H9 (cell line): ENCODE data around the gene OGFOD2. TPM values are rescaled to one million over a fixed set of nuclear protein-coding genes. Genes with fewer than 3 reads are reported as not detected.

Experiments
- DNase-seq: peaks from one replicate; pipeline ENCODE4 v3.0.0-alpha.2; 2017
- H2AFZ ChIP-seq: one replicate; pipeline ENCODE4 v1.6.1; 2013; ENCODE audit warnings: mild to moderate bottlenecking, low read length, control low read depth, moderate library complexity
- H2AK5ac ChIP-seq: 2 replicates; pipeline ENCODE4 v1.6.1; 2013; ENCODE audit warnings: low read length, control low read depth, mixed read lengths; ENCODE audit not compliant: insufficient read length
- H2BK120ac ChIP-seq: one replicate; pipeline ENCODE4 v1.6.1; 2013; ENCODE audit warnings: low read depth, mild to moderate bottlenecking, low read length, control low read depth, inconsistent platforms; ENCODE audit not compliant: poor library complexity, severe bottlenecking
- H2BK12ac ChIP-seq: 2 replicates; pipeline ENCODE4 v1.6.1; 2013; ENCODE audit warnings: low read length, control low read depth, mixed read lengths, low read depth; ENCODE audit not compliant: insufficient read length
- H2BK15ac ChIP-seq: 2 replicates; pipeline ENCODE4 v1.6.1; 2013; ENCODE audit warnings: low read depth, low read length, control low read depth
- H2BK20ac ChIP-seq: one replicate; pipeline ENCODE4 v1.6.1; 2013; ENCODE audit warnings: low read depth, mild to moderate bottlenecking, low read length, control low read depth, inconsistent platforms; ENCODE audit not compliant: poor library complexity, severe bottlenecking
- H2BK5ac ChIP-seq: 2 replicates; pipeline ENCODE4 v1.6.1; 2013; ENCODE audit warnings: low read length, control low read depth, mixed read lengths; ENCODE audit not compliant: insufficient read length
- H3K14ac ChIP-seq: 2 replicates; pipeline ENCODE4 v1.6.1; 2013; ENCODE audit warnings: low read length, control low read depth; ENCODE audit not compliant: insufficient read depth
- H3K18ac ChIP-seq: 2 replicates; pipeline ENCODE4 v1.6.1; 2013; ENCODE audit warnings: low read depth, mild to moderate bottlenecking, mixed read lengths, low read length, control low read depth; ENCODE audit not compliant: insufficient read length
- H3K23ac ChIP-seq: 2 replicates; pipeline ENCODE4 v1.6.1; 2013; ENCODE audit warnings: low read length, control low read depth, mixed read lengths, low read depth; ENCODE audit not compliant: insufficient read length
- H3K23me2 ChIP-seq: 2 replicates; pipeline ENCODE4 v1.6.1; 2013; ENCODE audit warnings: low read depth, mild to moderate bottlenecking, mixed read lengths, low read length, control low read depth; ENCODE audit not compliant: insufficient read length, poor library complexity, severe bottlenecking
- H3K27ac ChIP-seq: 2 replicates; pipeline ENCODE4 v1.5.1; 2013; ENCODE audit warnings: low read length, control low read depth, mixed read lengths, low read depth; ENCODE audit not compliant: insufficient read length
- H3K27me3 ChIP-seq: 2 replicates; pipeline ENCODE4 v1.6.1; 2013; ENCODE audit warnings: low read length, control low read depth, inconsistent platforms; ENCODE audit not compliant: insufficient read depth
- H3K4ac ChIP-seq: 2 replicates; pipeline ENCODE4 v1.6.1; 2013; ENCODE audit warnings: low read depth, mild to moderate bottlenecking, control low read depth, inconsistent platforms, low read length, moderate library complexity
- H3K4me1 ChIP-seq: 2 replicates; pipeline ENCODE4 v1.6.1; 2013; ENCODE audit warnings: low read length, control low read depth, inconsistent platforms; ENCODE audit not compliant: insufficient read depth
- H3K4me2 ChIP-seq: 2 replicates; pipeline ENCODE4 v1.6.1; 2013; ENCODE audit warnings: low read length, control low read depth, mixed read lengths; ENCODE audit not compliant: insufficient read length, insufficient read depth
- H3K56ac ChIP-seq: 2 replicates; pipeline ENCODE4 v1.6.1; 2013; ENCODE audit warnings: low read depth, mild to moderate bottlenecking, mixed read lengths, low read length, control low read depth; ENCODE audit not compliant: insufficient read length
- H3K79me1 ChIP-seq: 2 replicates; pipeline ENCODE4 v1.6.1; 2013; ENCODE audit warnings: low read depth, mild to moderate bottlenecking, moderate library complexity, low read length, control low read depth, inconsistent platforms; ENCODE audit not compliant: insufficient read depth, poor library complexity, severe bottlenecking
- H3K79me2 ChIP-seq: 2 replicates; pipeline ENCODE4 v1.6.1; 2013; ENCODE audit warnings: low read length, control low read depth, inconsistent platforms; ENCODE audit not compliant: insufficient read depth
- H3K9ac ChIP-seq: 2 replicates; pipeline ENCODE4 v1.6.1; 2013; ENCODE audit warnings: low read length, control low read depth, mixed read lengths; ENCODE audit not compliant: insufficient read length; ENCODE audit errors: extremely low read depth
- H3K9me3 ChIP-seq: one replicate; pipeline ENCODE4 v1.6.1; 2013; ENCODE audit warnings: low read depth, low read length, inconsistent platforms; ENCODE audit not compliant: control insufficient read depth
- H3T11ph ChIP-seq: one replicate; pipeline ENCODE4 v1.6.1; 2013; ENCODE audit warnings: mild to moderate bottlenecking, low read length, control low read depth, inconsistent platforms
- H4K20me1 ChIP-seq: one replicate; pipeline ENCODE4 v1.6.1; 2013; ENCODE audit not compliant: control insufficient read depth, insufficient read length, insufficient read depth
- H4K5ac ChIP-seq: 2 replicates; pipeline ENCODE4 v1.6.1; 2013; ENCODE audit warnings: low read depth, mild to moderate bottlenecking, mixed read lengths, low read length, control low read depth; ENCODE audit not compliant: insufficient read length
- H4K8ac ChIP-seq: replicated peaks from 2 replicates; pipeline ENCODE4 v1.6.1; 2013; ENCODE audit warnings: low read length, control low read depth, mixed read lengths, low read depth; ENCODE audit not compliant: insufficient read length
- H4K91ac ChIP-seq: 2 replicates; pipeline ENCODE4 v1.6.1; 2013; ENCODE audit warnings: low read depth, mild to moderate bottlenecking, moderate library complexity, mixed read lengths, low read length, control low read depth; ENCODE audit not compliant: insufficient read length
- H3K27ac Mint-ChIP-seq, 3 experiments: 2 replicates in 2 of 3; 3 replicates in 1 of 3; pipeline ENCODE4 v1.8.0; 2020 to 2021; ENCODE audit warnings: mixed read lengths in 3 of 3, mild to moderate bottlenecking in 1 of 3, moderate library complexity in 1 of 3
- H3K27me3 Mint-ChIP-seq: 2 replicates; pipeline ENCODE4 v1.8.0; 2021; ENCODE audit warnings: low read depth, mild to moderate bottlenecking, moderate library complexity, mixed read lengths
- H3K36me3 Mint-ChIP-seq, 3 experiments: 2 replicates in 2 of 3; 3 replicates in 1 of 3; pipeline ENCODE4 v1.8.0; 2020 to 2021; ENCODE audit warnings: low read depth in 3 of 3, mixed read lengths in 3 of 3; ENCODE audit not compliant: insufficient read depth in 1 of 3
- H3K4me1 Mint-ChIP-seq, 2 experiments: 2 replicates each; pipeline ENCODE4 v1.8.0; 2020; ENCODE audit warnings: mixed read lengths in 2 of 2
- H3K4me3 Mint-ChIP-seq, 2 experiments: 2 replicates in 1 of 2; 3 replicates in 1 of 2; pipeline ENCODE4 v1.8.0; 2020 to 2021; ENCODE audit warnings: mild to moderate bottlenecking in 2 of 2, mixed read lengths in 2 of 2, moderate library complexity in 1 of 2
- H3K9me3 Mint-ChIP-seq, 2 experiments: 2 replicates in 1 of 2; 3 replicates in 1 of 2; pipeline ENCODE4 v1.8.0; 2020; ENCODE audit warnings: mild to moderate bottlenecking in 2 of 2, mixed read lengths in 2 of 2, moderate library complexity in 1 of 2
- CTCF ChIP-seq: fragments of 200-600 bp; sonication (generic); conservative IDR thresholded peaks from 3 replicates; pipeline ENCODE4 v1.8.0; 2021; ENCODE audit warnings: antibody characterized with exemption, mild to moderate bottlenecking
- WGBS: extraction: QIAGEN DNeasy Blood & Tissue Kit; methylation state at CpG from one replicate; pipeline ENCODE4 v1.1.7; 2013; ENCODE audit warnings: missing lambda C conversion rate, low lambda C conversion rate, mixed read lengths; ENCODE audit not compliant: insufficient read length; ENCODE audit errors: extremely low coverage; 5-methylcytosine and 5-hydroxymethylcytosine counted together
- total RNA-seq: library from RNA; stranded (reverse); gene quantifications from 2 replicates; pipeline ENCODE4 v1.2.1, GENCODE V29; 2021

OGFOD2 gene
- total RNA-seq, 1 experiment from 2014 or later, result 14.7 TPM

- no peak overlapping the region for H3K4me3 Mint-ChIP-seq
- no peak overlapping the region for H2BK15ac ChIP-seq
- H2BK12ac ChIP-seq, result no peak overlapping the region
- no peak overlapping the region for H3K27ac ChIP-seq
- no peak overlapping the region for H3K14ac ChIP-seq
- no peak overlapping the region for H2BK120ac ChIP-seq
- H3K4me2 ChIP-seq, result no peak overlapping the region
- H2AK5ac ChIP-seq, result no peak overlapping the region
- H3K18ac ChIP-seq, result no peak overlapping the region
- H3K79me1 ChIP-seq, result no peaks in the 10 kb centered on the region
- H3K9ac ChIP-seq, result no peak overlapping the region
- H3K9me3 ChIP-seq, result no peaks in the 10 kb centered on the region
- H3K27me3 Mint-ChIP-seq, result no peaks in the 10 kb centered on the region; the same call in none of the 2 replicates
- no peak overlapping the region for H3T11ph ChIP-seq
- no peak overlapping the region for H4K5ac ChIP-seq
- no peak for TF ChIP-seq CTCF
- H3K4me1 ChIP-seq, result no peaks in the 10 kb centered on the region
- no peaks in the 10 kb centered on the region for H4K20me1 ChIP-seq
- 0 out of 4 replicates have a peak, but pooled peaks cover 0 to 5% of the 10 kb centered on the region in 2 experiments for H3K4me1 Mint-ChIP-seq
- no peaks in the 10 kb centered on the region for H3K36me3 Mint-ChIP-seq
- no peak overlapping the region for H2BK20ac ChIP-seq
- no peak overlapping the region for H3K4ac ChIP-seq
- H3K56ac ChIP-seq, result no peak overlapping the region
- no peak overlapping the region for H3K27ac Mint-ChIP-seq
- H3K9me3 Mint-ChIP-seq, result no peaks in the 10 kb centered on the region
- no peak overlapping the region for H3K23ac ChIP-seq
- no peak overlapping the region for H4K91ac ChIP-seq
- H2AFZ ChIP-seq, result no peak overlapping the region
- H4K8ac ChIP-seq, result no peak overlapping the region
- no CpG with 5 or more reads among the region's 27 CpGs for WGBS
- no peak overlapping the region for H2BK5ac ChIP-seq
- no peaks in the 10 kb centered on the region for H3K27me3 ChIP-seq
- no peaks in the 10 kb centered on the region for H3K79me2 ChIP-seq
- H3K23me2 ChIP-seq, result no peaks in the 10 kb centered on the region
- DNase-seq, result no peak
Observed at GRCh38 chr12:122991623-122992275, 16.7 kb downstream of the OGFOD2 start.
